ENCODE measurements around the gene PHYHD1.
"Not testable (repeated sequence)": the region's sequence is repeated elsewhere in the genome, so short reads cannot be mapped to it uniquely, and the experiment has no call there.

Gene PHYHD1

DNA sequence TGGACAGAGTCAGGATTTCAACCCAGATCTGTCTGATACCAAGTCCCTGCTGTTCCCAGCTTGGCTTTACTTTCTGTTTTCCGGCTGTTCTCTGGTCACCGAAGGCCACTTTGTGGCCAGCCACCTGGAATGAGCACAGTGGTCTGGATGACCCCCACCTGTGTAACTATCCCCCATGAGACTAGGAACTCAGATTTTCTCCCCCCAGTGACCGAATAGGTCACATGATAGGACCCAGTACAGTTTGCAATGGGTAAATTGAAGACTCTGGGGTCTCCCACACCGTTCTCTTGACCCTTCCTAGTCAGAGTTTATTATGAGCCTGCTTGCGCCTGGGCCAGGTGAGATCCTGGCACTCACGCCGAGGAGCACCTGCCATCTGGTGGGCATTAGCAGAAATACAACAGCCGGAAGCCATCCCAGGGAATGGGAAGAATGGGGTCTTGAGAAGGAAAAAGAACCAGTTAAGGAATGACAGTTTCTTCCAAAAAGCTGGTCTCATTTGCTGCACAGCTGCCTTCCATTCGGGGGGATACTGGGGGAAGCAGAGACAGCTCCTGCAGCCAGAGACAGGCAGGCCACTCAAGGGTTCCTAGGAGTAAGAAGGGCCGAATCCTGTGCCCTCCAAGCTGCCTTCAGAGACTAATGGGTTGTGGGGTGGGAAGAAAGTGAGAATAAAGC, 7.1 kb downstream of the PHYHD1 start:
- DNase-seq = peak; percentile 43

- no peak for DNase-seq
These were observed 7.8 kb downstream of the PHYHD1 start for GRCh38 chr9:128928624-128929023.

- no peak for DNase-seq
These were observed 8.8 kb downstream of the PHYHD1 start for GRCh38 chr9:128929560-128929959.

DNA sequence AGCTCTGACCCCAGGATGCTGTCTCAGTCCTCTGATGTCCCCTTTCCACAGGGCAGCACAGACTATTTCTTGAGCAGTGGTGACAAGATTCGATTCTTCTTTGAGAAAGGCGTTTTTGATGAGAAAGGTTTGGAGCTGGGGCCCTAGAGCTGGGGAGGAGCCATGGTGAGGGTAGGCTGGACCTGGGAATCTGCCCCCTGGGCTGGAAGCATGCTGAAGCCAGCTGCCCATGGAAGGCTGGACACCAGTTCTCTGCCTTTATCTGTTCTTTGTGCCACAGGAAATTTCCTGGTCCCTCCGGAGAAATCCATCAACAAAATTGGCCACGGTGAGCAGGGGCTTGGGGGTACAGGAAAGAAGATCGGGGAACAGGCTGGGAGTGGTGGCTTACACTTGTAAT, 12.9 kb downstream of the PHYHD1 start:
- DNase-seq = no peak

DNA sequence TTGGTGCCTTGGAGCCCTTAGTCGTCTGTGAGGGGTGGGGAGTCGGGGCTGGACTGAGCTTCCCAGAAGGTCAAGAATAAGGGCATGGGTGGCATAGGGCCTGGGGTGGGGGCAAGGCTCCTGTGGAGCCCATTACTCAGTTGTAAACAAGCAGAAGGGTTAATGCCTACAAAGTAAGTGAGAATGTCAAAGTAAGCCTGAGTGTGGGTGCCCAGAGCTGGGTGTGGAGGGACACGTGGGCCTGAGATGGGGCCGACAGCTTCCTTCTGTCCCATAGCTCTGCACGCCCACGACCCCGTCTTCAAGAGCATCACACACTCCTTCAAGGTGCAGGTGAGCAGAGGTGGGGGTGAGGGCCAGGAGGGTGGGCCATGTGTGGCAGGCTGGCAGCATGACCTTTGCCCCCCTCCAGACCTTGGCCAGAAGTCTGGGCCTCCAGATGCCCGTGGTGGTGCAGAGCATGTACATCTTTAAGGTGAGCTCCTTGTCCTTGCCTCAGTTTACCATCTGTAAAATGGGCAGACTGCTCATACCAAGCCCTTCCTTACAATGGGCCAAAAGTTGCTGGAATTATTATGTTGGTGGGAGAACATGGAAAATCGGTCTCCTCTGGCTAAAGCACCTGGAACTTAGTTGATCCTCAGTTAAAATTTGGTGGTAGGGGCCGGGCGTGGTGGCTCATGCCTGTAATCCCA, 15.5 kb downstream of the PHYHD1 start:
- DNase-seq = no peak

- no peak for DNase-seq
These were observed 16.8 kb downstream of the PHYHD1 start for GRCh38 chr9:128937310-128938165.

- no peak for DNase-seq
These were observed 19.6 kb downstream of the PHYHD1 start for GRCh38 chr9:128940271-128940921.

DNA sequence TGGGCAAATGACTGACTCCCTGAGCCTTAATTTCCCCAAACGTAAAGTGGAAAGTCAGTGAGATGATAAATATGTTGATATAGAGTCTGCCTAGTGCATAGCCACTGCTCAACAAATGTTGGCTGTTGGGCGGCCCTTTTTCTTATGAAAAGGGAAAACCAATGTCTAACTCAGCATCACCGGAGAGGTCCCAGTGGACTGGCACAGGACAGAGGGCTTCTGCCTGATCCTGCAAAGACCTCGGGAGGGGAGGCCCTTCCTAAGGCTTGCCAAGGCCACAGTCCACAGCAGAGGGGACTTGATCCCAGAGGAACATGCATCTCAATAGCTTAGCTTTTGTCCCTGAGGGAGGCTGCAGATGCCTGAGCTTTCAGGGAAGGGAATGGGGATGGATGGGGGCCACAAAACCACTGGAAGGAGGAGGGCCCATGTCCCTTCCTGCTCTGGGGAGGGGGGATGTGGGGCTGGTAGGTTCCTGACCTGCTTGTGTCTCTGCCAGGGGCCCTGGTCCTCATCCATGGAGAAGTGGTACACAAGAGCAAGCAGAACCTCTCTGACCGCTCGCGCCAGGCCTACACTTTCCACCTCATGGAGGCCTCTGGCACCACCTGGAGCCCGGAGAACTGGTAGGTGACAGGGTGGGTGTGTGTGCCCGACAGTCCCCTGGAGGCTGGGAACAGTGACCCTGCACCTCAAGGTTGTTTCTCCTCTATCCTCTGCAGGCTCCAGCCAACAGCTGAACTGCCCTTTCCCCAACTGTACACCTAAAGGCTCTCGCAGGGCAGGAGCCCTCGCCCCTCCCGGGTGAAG, 20.4 kb downstream of the PHYHD1 start:
- DNase-seq = no peak

DNA sequence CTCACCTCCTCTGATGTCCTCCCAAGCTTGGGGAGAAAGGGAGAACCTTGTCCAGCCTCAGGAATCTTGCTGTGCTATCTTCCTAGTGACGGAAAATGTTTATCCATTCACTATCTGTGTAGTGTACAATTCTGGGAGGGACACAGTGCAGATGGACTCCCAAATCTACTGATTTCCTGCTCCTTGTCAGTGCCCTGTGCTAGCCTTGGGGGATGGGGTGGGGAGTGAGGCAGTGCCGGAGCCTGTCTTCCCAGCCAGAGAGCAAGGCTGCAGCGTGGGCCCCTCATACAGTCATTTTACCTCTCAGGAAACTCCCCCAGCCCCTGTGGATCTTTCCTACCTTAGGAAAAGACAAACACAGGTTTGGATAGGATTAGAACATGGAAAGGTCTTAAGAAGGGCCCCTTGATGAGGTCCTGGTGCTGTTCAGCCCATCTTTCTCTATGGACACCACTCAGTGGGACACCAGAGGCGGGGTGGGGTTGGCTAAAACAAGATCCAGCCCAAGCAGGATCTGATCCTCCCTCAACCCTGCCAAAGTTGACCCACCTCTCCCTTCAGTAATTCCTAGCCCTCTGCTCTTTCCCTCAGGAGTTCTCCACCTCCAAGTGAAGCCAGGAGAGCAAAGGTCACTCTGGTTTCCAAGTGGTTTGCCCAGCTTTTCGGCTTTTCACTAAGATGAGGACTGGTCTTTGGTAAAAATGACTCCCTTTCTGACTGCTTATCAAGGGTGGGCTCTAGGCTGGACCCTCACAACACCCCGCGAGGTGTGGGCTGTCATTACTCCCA, 23.2 kb downstream of the PHYHD1 start:
- no peak for DNase-seq

GRCh38 chr9:128944966-128945365, 24.2 kb downstream of the PHYHD1 start:
- not testable (repeated sequence) for DNase-seq

DNA sequence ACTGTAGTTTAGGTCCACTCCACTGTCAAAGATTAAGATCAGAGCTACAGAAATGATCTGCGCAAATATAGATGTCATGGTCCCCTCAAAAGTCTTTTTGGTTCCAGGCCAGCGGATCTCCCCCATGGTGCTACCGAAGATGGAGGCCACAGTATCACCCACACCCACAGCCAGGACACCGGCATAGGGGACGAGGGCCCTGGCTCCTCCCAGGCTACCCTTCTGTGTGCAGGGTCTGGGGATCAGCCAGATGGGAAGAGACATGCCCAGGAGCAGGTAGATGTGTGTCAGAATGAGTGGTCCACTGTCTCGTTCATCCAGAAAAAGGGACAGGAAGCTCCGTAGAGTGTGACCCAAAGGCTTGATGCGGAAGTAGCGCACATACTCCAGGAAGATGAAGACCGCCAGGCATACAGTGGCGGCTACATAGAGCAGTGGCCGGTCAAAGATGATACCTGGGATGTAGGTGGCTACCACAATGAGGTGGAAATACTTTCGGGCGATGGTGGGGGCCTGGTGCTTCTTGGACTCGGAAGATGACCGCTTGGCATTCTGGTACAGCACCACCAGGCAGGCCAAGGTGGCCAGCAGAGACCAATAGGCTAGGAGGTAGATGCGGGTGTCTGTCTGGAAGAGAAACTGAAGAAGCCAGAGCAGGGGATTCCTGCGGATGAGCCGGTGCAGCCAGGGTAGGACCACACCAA, 25.2 kb downstream of the PHYHD1 start:
- DNase-seq = no peak

DNA sequence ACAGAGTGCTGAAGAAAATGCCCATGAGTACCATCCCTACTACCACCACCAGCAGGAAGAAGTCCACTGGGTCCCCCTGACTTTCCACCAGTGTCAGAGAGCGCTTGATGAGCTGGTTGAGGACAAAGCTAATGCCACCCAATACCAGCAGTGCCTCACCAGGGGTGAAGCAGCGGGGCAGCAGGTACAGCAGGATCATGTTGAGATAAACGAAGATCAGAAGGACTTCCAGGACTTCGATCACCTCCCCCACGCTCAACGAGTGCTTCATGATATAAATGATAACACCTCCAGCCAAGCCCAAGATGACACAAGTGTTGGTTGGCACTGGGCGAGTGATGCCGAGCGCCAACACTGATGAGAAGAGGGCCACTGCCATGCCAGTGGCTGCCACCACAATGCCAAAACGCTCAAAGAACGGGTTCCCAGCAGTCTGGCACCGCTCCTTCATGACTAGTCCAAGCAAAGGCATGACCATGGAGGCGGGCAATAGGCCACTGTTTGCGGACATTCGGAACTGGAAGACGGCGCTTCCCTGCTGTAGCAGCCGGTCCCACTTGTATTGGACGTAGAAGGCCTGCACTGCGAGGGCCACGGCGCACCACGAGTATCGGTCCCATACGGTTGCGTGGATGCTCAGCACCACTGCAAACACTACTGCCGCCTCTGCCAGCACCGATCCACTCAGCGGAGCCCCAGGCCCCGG, 25.9 kb downstream of the PHYHD1 start:
- no peak for DNase-seq

DNA sequence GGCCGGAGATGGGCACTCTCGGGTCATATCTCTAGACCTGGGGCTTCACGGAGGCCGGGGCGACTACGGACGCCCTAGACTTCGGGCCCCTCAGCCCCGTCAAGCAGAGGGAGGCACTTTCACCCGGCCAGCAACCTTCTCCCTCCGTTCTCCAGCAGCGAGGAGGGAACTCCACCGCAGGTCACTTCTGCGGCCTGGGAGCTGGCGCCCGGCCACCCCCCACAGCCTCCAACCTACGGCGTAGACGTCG, 26.4 kb downstream of the PHYHD1 start:
- DNase-seq = no peak

DNA sequence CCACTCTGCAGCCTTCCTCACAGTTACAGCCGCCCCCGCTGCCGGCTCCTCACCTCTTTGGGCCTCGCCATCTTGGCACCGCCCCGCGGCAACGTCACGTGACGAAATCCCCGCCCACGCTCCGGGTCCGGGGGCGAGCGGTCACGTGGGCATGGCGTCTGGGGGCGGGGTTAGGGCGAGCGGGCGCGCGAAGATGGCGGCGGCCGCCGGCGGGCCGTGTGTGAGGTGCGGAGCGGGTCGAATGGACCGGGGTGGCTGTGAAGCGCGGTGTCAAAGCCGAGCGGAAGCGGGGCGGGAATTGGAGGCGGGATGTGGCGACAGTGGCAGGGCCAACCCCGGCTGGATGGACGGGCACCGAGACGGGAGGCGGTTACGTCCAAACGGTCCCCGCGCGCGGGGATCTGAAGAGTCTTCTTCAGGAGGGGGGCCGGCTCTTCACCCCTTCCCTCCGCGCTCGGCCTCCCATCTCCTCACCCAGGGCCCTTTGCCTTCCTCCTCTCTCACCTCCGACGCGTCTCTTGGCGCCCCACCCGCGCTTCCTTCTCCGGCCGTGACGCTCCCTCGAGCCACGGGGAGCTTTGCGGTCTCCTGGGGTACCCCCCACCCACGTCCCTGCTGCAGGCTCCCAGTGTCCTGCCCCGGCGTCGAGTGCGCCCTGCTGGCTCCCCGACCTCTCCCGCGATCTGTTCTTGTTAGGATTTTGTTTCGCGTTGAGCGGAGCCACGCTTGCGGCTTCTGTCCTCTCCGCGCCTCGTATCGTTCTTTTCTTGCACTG, 26.9 kb downstream of the PHYHD1 start, which contains the start of the genes DOLK and NUP188:
Gene DOLK, minus strand, starts transcription at position 77 of the 775 bp plus-strand sequence. CDS start 300 bp downstream, outside the sequence.
Gene NUP188, plus strand, starts transcription at position 173 of the 775 bp plus-strand sequence. Its CDS starts 21 bp downstream, at position 194.
- DNase-seq = peak; percentile 96

GRCh38 chr9:128961403-128961802, 40.6 kb downstream of the PHYHD1 start:
- DNase-seq = not testable (repeated sequence)

DNA sequence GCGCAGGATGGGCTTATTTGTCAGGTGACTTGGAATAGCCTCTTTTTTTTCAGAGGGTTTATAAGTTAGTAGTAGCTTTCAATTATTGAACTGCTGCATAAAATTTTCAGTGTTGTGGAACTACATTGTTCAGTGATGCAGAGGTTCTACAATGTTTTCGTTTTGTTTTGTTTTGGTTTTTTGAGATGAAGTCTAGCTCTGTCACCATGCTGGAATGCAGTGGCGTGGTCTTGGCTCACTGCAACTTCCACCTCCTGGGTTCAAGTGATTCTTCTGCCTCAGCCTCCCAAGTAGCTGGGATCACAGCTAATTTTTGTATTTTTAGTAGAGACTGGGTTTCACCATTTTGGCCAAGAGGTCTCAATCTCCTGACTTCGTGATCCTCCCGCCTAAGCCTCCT, 48.7 kb downstream of the PHYHD1 start:
- DNase-seq = no peak

DNA sequence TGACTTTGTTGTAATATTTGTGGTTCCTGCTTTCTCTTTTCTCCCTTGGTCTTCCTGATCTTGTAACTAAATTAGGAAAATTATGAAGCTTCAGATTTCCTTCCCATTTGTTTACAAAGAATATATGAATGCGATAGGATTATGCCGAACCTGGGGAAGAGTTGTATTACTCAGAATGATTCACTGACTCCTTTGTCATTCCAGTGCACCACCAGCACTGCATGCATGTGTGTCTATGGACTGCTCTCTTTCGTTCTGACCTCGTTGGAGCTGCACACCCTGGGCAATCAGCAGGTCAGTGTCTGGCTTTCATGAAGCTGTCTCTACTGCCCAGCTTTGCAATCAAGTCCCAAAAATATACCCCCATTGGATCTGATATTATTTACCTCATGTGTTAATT, 52.2 kb downstream of the PHYHD1 start:
- no peak for DNase-seq

- no peak for DNase-seq
These were observed 58.3 kb downstream of the PHYHD1 start for GRCh38 chr9:128979111-128979510.

DNA sequence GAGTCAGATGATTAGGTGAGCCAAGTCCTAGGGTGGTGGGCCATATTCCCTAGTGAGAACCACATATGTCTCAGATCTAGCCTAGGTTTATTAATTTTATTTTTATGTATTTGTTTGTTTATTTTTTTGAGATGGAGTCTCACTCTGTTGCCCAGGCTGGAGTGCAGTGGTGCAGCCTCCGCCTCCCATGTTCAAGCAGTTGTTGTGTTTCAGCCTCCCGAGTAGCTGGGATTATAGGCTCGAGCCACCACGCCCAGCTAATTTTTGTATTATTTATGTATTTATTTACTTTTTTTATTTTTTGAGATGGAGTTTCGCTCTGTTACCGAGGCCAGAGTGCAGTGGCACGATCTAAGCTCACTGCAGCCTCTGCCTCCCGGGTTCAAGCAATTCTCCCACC, 62.8 kb downstream of the PHYHD1 start:
- no peak for DNase-seq
